ENCODE measurements around the gene USP6NL. TPM values are rescaled to one million over a fixed set of nuclear protein-coding genes. Genes with fewer than 3 reads are reported as not detected.

Gene USP6NL
- total and polyA plus RNA-seq, 9 of the 15 experiments (the other 6 are each of a cell fraction or from before 2014, with no cell fraction given) = 3.2 to 26.6 (median 19.8) TPM

GRCh38 chr10:11576092-11576809 is 35.2 kb downstream of the USP6NL start:
- peaks cover 94% of the 10 kb centered on the region for H3K79me2 ChIP-seq (ENCODE audit: control insufficient read depth, insufficient read depth, low read length)
- BruUV-seq (replicated peaks) = no TSS peak
- ATAC-seq = no peak
- CTCF ChIA-PET (ENCODE audit: low intra/inter-chr PET ratio) = no interaction called here
- WGBS (ENCODE audit: insufficient coverage, low coverage, missing lambda C conversion rate) = 80% methylated on average over 6 of the region's 6 CpGs
- no peak for TF ChIP-seq KAT2B (IDR thresholded peaks at IDR 0.05; ENCODE audit: low read depth, low read length)
- no peak for TF ChIP-seq SMAD4 (CRISPR knock-in tag; conservative IDR thresholded peaks at IDR 0.05)
- no peak for TF ChIP-seq PCBP2 (IDR thresholded peaks at IDR 0.05; ENCODE audit: low read depth, low read length, poor library complexity, severe bottlenecking)
- no peak for TF ChIP-seq MTA1 (IDR thresholded peaks at IDR 0.05; ENCODE audit: borderline replicate concordance)
- no peak for TF ChIP-seq ARID2 (IDR thresholded peaks at IDR 0.05)
- TF ChIP-seq NONO (IDR thresholded peaks at IDR 0.05; ENCODE audit: low read depth in 2 of 2, low read length in 1 of 2) = no peak
- TF ChIP-seq, protein P1, sequence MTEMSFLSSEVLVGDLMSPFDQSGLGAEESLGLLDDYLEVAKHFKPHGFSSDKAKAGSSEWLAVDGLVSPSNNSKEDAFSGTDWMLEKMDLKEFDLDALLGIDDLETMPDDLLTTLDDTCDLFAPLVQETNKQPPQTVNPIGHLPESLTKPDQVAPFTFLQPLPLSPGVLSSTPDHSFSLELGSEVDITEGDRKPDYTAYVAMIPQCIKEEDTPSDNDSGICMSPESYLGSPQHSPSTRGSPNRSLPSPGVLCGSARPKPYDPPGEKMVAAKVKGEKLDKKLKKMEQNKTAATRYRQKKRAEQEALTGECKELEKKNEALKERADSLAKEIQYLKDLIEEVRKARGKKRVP (CRISPR knock-in tag; IDR thresholded peaks at IDR 0.05) = no peak
- TF ChIP-seq OTX1 (CRISPR knock-in tag; IDR thresholded peaks at IDR 0.05) = no peak
- TF ChIP-seq PTTG1 (tag; IDR thresholded peaks at IDR 0.05; ENCODE audit: low read depth) = no peak
- no peak for TF ChIP-seq HCFC1 (IDR thresholded peaks at IDR 0.05; ENCODE audit: low read depth, low read length)
- TF ChIP-seq HNRNPH1 (optimal IDR thresholded peaks at IDR 0.05; ENCODE audit: low read depth, low read length) = no peak
- no peak for TF ChIP-seq CBX2 (IDR thresholded peaks at IDR 0.05; ENCODE audit: insufficient read depth, low read length, poor library complexity, severe bottlenecking)
- TF ChIP-seq SMARCA4 (IDR thresholded peaks at IDR 0.05) = no peak
- no peak for TF ChIP-seq CCNT2 (IDR thresholded peaks at IDR 0.05; ENCODE audit: borderline replicate concordance, extremely low read depth, insufficient read length, low read depth, low read length)
- no peak for TF ChIP-seq JUNB (CRISPR knock-in tag; conservative IDR thresholded peaks at IDR 0.05)
- TF ChIP-seq BDP1 (IDR thresholded peaks at IDR 0.05; ENCODE audit: insufficient read depth, insufficient read length) = no peak
- no peak for TF ChIP-seq RCOR1 (IDR thresholded peaks at IDR 0.05; ENCODE audit: borderline replicate concordance in 1 of 2, low read depth in 2 of 2, low read length in 2 of 2)
- no peak for TF ChIP-seq BACH1 (tag; IDR thresholded peaks at IDR 0.05)
- TF ChIP-seq ELK3 (CRISPR knock-in tag; IDR thresholded peaks at IDR 0.05) = no peak
- TF ChIP-seq MBD1 (CRISPR knock-in tag; IDR thresholded peaks at IDR 0.05) = no peak
- no peak for FAIRE-seq
- no peak overlapping the region for H3K27ac ChIP-seq (ENCODE audit: extremely low read depth, low read depth, low read length)
- H3K9me1 ChIP-seq (ENCODE audit: control insufficient read depth, insufficient read depth, low read length) = no peaks in the 10 kb centered on the region
- intact Hi-C loops (cut with micrococcal nuclease) = no loop called here
- no peak for DNase-seq (ENCODE audit: extremely low read depth in 1 of 4, low spot score in 3 of 4)
- H3K4me3 ChIP-seq = no peak overlapping the region
- H3K4me1 ChIP-seq (replicated peaks in 1 of 2; ENCODE audit: control insufficient read depth in 2 of 2, insufficient read depth in 2 of 2, low read length in 2 of 2) = peaks cover 5 to 16% of the 10 kb centered on the region in 2 experiments; a peak in 3 of 5 replicates
- H2AFZ ChIP-seq (ENCODE audit: low read depth, low read length) = no peak overlapping the region
- in situ Hi-C loops (cut with MboI) = no loop called here
- no peak overlapping the region for H3K4me2 ChIP-seq (ENCODE audit: insufficient read depth, low read length)
- no peak overlapping the region for H3K9ac ChIP-seq (ENCODE audit: insufficient read depth in 1 of 2, low read depth in 2 of 2, low read length in 2 of 2)
- peaks cover 16% of the 10 kb centered on the region for H4K20me1 ChIP-seq (replicated peaks; ENCODE audit: control insufficient read depth, insufficient read depth, low read length)
- peaks cover 3% of the 10 kb centered on the region; the same call in 1 of the 3 replicates for H3K36me3 ChIP-seq (ENCODE audit: control insufficient read depth, insufficient read depth, low read length)
- H3K9me3 ChIP-seq (replicated peaks; ENCODE audit: control insufficient read depth, insufficient read depth, low read depth, low read length) = no peaks in the 10 kb centered on the region
- H3K27me3 ChIP-seq (ENCODE audit: control insufficient read depth in 2 of 2, insufficient read depth in 2 of 2, low read length in 2 of 2) = no peaks in the 10 kb centered on the region
- POLR2A ChIA-PET = interaction anchor here (0.8 to 4.6 kb wide), 5 partner anchors 11 to 43 kb away, joined by 3 to 21 read pairs (median 3); no protein-coding TSS in a partner anchor
